ENCODE data around the gene LGR6.
"Not testable (repeated sequence)": the region's sequence is repeated elsewhere in the genome, so short reads cannot be mapped to it uniquely, and the experiment has no call there.

LGR6 gene

GRCh38 chr1:202249846-202250245 lies 56.2 kb downstream of the LGR6 start:
- H3K9me3 ChIP-seq (ENCODE audit: control insufficient read depth, insufficient read depth, low read length) = no peaks in the 10 kb centered on the region
- H3K36me3 ChIP-seq (ENCODE audit: insufficient read depth, low read length) = no peaks in the 10 kb centered on the region
- H3K9ac ChIP-seq (ENCODE audit: low read depth, low read length) = no peak overlapping the region

DNA sequence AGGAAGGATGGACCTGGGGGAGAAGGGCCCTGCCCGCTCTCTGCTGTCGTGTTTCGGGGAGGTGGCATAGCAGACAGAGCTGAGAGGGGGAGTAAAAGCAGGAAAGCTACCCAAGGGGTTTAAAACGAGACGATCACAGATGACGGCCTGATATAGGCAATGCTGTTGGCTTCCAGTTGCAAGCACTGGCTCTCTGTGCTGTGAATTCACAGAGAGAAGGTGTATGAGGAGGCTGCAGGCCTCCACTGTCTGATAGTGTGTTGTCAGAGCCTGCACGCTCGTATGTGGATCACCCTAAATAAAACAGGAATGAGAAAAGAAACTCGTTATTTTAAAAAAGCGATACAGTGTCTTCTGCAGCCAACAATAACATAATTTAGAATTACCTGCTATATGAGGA lies 57.4 kb downstream of the LGR6 start:
- no peaks in the 10 kb centered on the region for H3K9me3 ChIP-seq (ENCODE audit: control insufficient read depth, insufficient read depth, low read length)
- no peaks in the 10 kb centered on the region for H3K36me3 ChIP-seq (ENCODE audit: insufficient read depth, low read length)
- peaks cover 7% of the 10 kb centered on the region for H3K4me1 ChIP-seq (ENCODE audit: insufficient read depth, low read length)
- no peak overlapping the region for H3K9ac ChIP-seq (ENCODE audit: low read depth, low read length)

More at GRCh38 chr1:202249846-202250245, 56.2 kb downstream of the LGR6 start:
- peaks cover 7% of the 10 kb centered on the region for H3K4me1 ChIP-seq (ENCODE audit: insufficient read depth, low read length)

DNA sequence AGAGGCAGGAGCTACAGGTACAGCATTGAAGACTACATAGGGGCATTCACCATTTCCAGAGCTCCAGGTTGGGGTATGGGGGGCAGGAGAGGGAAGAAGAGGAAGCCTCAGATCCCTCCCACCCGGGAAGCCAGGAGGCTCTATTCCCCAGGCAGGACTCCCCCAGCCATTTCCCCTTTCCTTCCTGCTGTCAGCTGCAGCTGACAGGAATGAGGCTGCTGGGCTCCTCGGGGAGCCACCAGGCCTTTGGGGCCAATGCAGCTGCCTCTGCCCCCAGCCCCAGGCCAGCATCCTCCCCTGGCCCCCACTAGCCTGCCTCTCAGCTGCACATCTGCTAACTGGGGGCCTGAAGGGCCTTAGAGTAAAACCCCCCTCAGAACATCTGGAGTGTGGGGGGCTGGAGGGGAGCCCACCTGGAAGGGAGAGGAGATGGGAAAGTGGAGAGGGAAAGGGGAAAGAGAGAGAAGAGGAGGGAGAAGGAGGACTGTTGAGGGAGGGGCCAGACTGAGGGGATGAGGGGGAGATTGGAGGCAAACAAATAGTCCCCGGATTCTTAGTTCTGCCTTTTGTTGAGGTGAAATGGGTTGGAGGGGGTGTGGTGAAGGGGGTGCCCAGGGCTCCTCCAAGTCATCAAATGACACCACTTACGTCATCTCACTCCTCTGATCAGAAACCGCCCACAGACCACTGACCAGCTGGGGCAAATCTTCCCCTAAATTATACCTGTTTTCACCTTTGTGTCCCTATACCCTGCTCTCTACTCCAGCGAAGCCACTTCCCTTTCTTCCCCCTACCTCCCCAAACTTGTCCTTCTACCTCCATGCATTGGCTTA lies 58.0 kb downstream of the LGR6 start:
- Histone ChIP-seq H3K9ac (ENCODE audit: low read depth, low read length) (no peak overlapping the region), H3K4me1 (ENCODE audit: insufficient read depth, low read length) (peaks cover 7% of the 10 kb centered on the region), H3K36me3 (ENCODE audit: insufficient read depth, low read length) (no peaks in the 10 kb centered on the region), H3K9me3 (ENCODE audit: control insufficient read depth, insufficient read depth, low read length) (no peaks in the 10 kb centered on the region)

DNA sequence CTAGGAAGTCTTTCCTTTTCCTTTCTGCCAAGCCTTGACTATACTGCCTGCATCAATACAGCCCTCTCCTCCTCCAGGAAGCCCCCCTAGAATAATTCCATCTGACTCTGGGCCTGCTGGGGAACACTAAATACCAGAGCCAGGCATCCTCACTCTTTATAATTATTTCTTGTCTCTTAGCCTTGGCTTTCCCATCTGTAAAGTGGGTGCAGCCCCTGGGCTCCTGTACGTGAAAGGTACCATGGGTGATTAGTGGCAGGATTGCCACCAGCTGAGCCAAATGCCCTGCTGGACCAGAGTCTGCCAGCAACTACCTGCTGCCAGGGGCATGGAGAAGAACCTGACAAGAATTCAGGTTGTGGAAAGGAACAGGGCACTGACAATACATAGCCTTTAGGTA lies 58.7 kb downstream of the LGR6 start:
- Histone ChIP-seq H3K4me1 (ENCODE audit: insufficient read depth, low read length) (peaks cover 4% of the 10 kb centered on the region), H3K36me3 (ENCODE audit: insufficient read depth, low read length) (no peaks in the 10 kb centered on the region), H3K9me3 (ENCODE audit: control insufficient read depth, insufficient read depth, low read length) (no peaks in the 10 kb centered on the region), H3K9ac (ENCODE audit: low read depth, low read length) (no peak overlapping the region)

DNA sequence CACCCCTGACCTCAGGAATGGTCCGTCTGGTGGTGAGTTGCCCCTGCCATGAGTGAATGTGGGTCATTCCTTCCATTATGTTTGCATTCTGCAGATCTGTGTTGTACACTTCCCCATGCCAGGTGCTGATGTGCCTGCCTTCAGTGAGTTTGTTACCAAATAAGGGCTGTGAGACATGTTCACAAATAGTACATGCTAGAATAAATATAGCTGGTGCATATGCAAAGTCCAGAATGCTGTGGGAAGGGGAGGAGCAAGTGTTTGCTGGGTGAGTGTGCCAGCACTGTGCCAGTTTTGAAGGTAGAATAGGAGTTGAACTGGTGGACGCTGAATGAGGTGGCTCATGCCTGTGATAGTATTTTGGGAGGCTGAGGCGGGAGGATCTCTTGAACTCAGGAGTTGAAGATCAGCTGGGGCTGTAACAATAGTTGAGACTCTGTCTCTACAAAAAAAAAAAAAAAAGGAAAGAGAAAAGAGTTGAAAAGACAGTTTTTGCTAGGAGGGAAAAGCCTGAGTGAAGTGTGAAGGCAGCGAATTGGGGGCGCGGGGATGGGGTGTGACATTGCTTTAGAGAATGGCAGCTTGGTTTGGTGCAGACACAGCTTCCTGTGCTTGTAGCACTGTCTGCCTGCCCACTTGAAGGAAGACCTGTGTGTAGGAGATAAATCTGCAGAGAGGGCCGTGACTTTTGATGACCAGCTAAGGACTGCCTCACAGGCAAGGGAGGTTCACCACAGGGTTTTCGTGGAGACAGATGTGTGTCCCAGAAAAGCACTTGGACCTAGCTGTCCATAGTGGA lies 61.1 kb downstream of the LGR6 start:
- no peaks in the 10 kb centered on the region; the same call in 1 of the 2 replicates for H3K4me1 ChIP-seq (ENCODE audit: insufficient read depth, low read length)
- H3K9me3 ChIP-seq (ENCODE audit: control insufficient read depth, insufficient read depth, low read length) = no peaks in the 10 kb centered on the region
- H3K9ac ChIP-seq (ENCODE audit: low read depth, low read length) = no peak overlapping the region
- no peaks in the 10 kb centered on the region for H3K36me3 ChIP-seq (ENCODE audit: insufficient read depth, low read length)

- H3K4me1 ChIP-seq (ENCODE audit: insufficient read depth, low read length) = no peaks in the 10 kb centered on the region; the same call in 1 of the 2 replicates
These were observed 61.7 kb downstream of the LGR6 start for GRCh38 chr1:202255343-202255742.

GRCh38 chr1:202259705-202260104 lies 66.1 kb downstream of the LGR6 start:
- Histone ChIP-seq H3K36me3 (ENCODE audit: insufficient read depth, low read length) (no peaks in the 10 kb centered on the region), H3K9ac (ENCODE audit: low read depth, low read length) (no peak overlapping the region), H3K9me3 (ENCODE audit: control insufficient read depth, insufficient read depth, low read length) (no peaks in the 10 kb centered on the region), H3K4me1 (ENCODE audit: insufficient read depth, low read length) (no peaks in the 10 kb centered on the region)

More at GRCh38 chr1:202255343-202255742, 61.7 kb downstream of the LGR6 start:
- no peak overlapping the region for H3K9ac ChIP-seq (ENCODE audit: low read depth, low read length)
- no peaks in the 10 kb centered on the region for H3K9me3 ChIP-seq (ENCODE audit: control insufficient read depth, insufficient read depth, low read length)
- H3K36me3 ChIP-seq (ENCODE audit: insufficient read depth, low read length) = no peaks in the 10 kb centered on the region

GRCh38 chr1:202261209-202261958 lies 67.8 kb downstream of the LGR6 start:
- H3K9ac ChIP-seq (ENCODE audit: low read depth, low read length); H3K4me1 ChIP-seq (ENCODE audit: insufficient read depth, low read length); H3K9me3 ChIP-seq (ENCODE audit: control insufficient read depth, insufficient read depth, low read length); H3K36me3 ChIP-seq (ENCODE audit: insufficient read depth, low read length): not testable (repeated sequence)

- H3K9me3 ChIP-seq (ENCODE audit: control insufficient read depth, insufficient read depth, low read length) = no peaks in the 10 kb centered on the region
- no peaks in the 10 kb centered on the region for H3K4me1 ChIP-seq (ENCODE audit: insufficient read depth, low read length)
- no peaks in the 10 kb centered on the region for H3K36me3 ChIP-seq (ENCODE audit: insufficient read depth, low read length)
- H3K9ac ChIP-seq (ENCODE audit: low read depth, low read length) = no peak overlapping the region
These were observed 70.0 kb downstream of the LGR6 start for GRCh38 chr1:202263628-202264027.

DNA sequence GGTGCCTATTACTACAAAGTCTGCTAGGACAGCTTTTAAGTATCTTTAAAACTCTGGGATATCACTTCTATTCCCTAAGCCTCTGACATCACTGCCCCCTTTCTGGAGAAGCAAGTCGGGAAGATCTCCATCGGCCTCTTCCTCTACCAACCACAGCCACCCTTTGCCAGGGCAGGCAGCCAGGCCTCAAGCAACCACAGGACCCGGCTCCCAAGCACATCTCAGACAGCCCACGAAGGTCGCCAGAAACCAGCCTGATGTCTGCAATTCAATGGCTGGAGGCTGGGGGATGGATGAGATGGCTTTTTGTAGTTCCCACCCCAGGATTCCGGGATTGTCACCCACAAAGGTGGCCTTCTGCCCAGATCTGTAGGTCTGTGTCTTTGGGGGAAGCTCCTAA lies 70.7 kb downstream of the LGR6 start:
- Histone ChIP-seq H3K4me1 (ENCODE audit: insufficient read depth, low read length) (no peaks in the 10 kb centered on the region), H3K9ac (ENCODE audit: low read depth, low read length) (no peak overlapping the region), H3K9me3 (ENCODE audit: control insufficient read depth, insufficient read depth, low read length) (no peaks in the 10 kb centered on the region), H3K36me3 (ENCODE audit: insufficient read depth, low read length) (no peaks in the 10 kb centered on the region)

DNA sequence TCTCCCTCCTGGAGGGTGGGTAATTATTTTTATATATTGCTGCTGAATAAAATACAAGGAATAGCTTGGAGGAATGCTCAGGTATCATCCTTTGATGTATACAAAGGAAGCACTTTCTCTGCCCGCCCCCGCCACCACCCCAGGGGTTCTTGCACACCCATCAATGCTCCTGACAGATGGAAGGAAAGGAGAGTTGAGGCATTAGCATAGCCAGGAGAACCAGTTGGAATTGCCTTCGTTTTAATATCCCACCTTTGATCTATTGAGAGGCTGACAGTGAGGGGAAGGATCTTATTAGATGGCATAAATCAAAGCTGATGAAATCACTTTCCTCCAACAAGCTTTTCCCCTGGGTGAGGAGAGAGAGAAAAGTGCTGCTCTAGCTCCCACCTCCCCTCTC lies 71.1 kb downstream of the LGR6 start:
- H3K9me3 ChIP-seq (ENCODE audit: control insufficient read depth, insufficient read depth, low read length) = no peaks in the 10 kb centered on the region
- no peak overlapping the region for H3K9ac ChIP-seq (ENCODE audit: low read depth, low read length)
- no peaks in the 10 kb centered on the region for H3K4me1 ChIP-seq (ENCODE audit: insufficient read depth, low read length)
- H3K36me3 ChIP-seq (ENCODE audit: insufficient read depth, low read length) = no peaks in the 10 kb centered on the region

DNA sequence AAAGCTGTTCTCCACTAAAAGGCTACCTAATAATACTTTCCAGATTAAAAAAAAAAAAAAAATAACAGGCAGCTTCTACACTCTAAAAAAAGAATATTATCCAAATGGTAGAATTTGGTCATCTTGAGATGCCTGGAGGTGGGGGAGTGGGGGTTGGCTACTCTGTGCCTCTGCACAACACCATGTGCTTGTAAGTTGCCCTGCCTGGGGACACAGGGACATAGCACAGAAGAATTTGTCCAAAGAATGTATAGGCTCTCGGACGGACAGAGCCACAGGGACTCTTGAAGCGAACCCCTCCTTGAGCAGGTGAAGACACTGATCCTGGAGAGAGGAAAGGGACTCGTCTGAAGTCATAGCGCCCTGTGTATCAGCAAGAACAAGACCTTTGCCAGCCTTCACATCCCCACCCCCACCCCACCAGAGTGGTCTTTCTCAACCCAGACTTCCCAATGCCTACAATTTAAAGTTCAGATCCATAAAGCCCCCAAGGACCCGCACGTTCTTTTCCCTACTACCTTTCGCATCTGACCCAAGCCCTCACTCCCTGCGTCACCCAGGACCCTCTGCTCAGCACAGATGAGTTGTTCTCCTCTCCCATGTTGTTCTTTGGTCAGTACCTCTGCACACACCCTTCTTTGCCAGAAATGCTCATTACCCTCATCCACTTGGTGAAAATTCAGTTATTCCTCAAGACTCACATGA lies 72.6 kb downstream of the LGR6 start:
- Histone ChIP-seq H3K36me3 (ENCODE audit: insufficient read depth, low read length) (no peaks in the 10 kb centered on the region), H3K9me3 (ENCODE audit: control insufficient read depth, insufficient read depth, low read length) (no peaks in the 10 kb centered on the region), H3K9ac (ENCODE audit: low read depth, low read length) (no peak overlapping the region), H3K4me1 (ENCODE audit: insufficient read depth, low read length) (no peaks in the 10 kb centered on the region)

- Histone ChIP-seq H3K4me1 (ENCODE audit: insufficient read depth, low read length) (no peaks in the 10 kb centered on the region), H3K9ac (ENCODE audit: low read depth, low read length) (no peak overlapping the region), H3K36me3 (ENCODE audit: insufficient read depth, low read length) (no peaks in the 10 kb centered on the region), H3K9me3 (ENCODE audit: control insufficient read depth, insufficient read depth, low read length) (no peaks in the 10 kb centered on the region)
These were observed 74.4 kb downstream of the LGR6 start for GRCh38 chr1:202268032-202268431.

DNA sequence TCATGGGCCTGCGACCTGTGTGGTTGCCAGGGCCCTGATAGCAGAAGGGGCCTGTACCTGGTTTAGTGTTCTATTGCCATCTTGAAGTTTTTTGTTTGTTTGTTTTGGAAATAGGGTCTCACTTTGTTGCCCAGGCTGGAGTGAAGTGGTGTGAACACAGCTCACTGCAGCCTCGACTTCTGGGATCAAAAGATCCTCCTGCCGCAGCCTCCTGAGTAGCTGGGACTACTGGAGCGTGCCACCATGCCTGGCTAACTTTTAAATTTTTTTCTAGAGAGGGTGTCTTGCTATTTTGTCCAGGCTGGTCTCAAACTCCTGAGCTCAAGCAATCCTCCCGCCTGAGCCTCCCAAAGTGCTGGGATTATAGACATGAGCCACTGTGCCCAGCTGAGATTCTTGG lies 75.2 kb downstream of the LGR6 start:
- no peaks in the 10 kb centered on the region for H3K9me3 ChIP-seq (ENCODE audit: control insufficient read depth, insufficient read depth, low read length)
- no peak overlapping the region for H3K9ac ChIP-seq (ENCODE audit: low read depth, low read length)
- no peaks in the 10 kb centered on the region for H3K36me3 ChIP-seq (ENCODE audit: insufficient read depth, low read length)
- no peaks in the 10 kb centered on the region for H3K4me1 ChIP-seq (ENCODE audit: insufficient read depth, low read length)
